ENCODE data around the gene MVK. TPM values are rescaled to one million over a fixed set of nuclear protein-coding genes. Genes with fewer than 3 reads are reported as not detected.

The MVK gene
- total RNA-seq, 2 donors from 2014 or later: 12.8 to 22.6 TPM

GRCh38 chr12:109580272-109580671 is 6.7 kb downstream of the MVK start:
- H3K4me1 Mint-ChIP-seq: no peaks in the 10 kb centered on the region
- no peaks in the 10 kb centered on the region for H3K9me3 Mint-ChIP-seq
- no peaks in the 10 kb centered on the region for H3K27me3 Mint-ChIP-seq (ENCODE audit: insufficient read depth)
- no peak for DNase-seq
- H3K27ac ChIP-seq (ENCODE audit: low read depth, low read length): no peak overlapping the region
- WGBS, 2 experiments (ENCODE audit: insufficient coverage in 1 of 2, insufficient read length in 1 of 2): 95 to 96% methylated on average over 6 to 8 of the region's 8 CpGs
- no peaks in the 10 kb centered on the region for H3K27me3 ChIP-seq (ENCODE audit: control insufficient read depth, insufficient read depth, low read length, poor library complexity, severe bottlenecking)
- peaks cover 52% of the 10 kb centered on the region for H3K36me3 ChIP-seq (ENCODE audit: control insufficient read depth, insufficient read depth, low read length)
- H3K9me3 ChIP-seq (ENCODE audit: control insufficient read depth, low read length): no peaks in the 10 kb centered on the region
- H3K36me3 Mint-ChIP-seq (ENCODE audit: low read depth): peaks cover 56% of the 10 kb centered on the region
- no peak overlapping the region for H3K4me3 ChIP-seq (ENCODE audit: low read length)
- H3K27ac Mint-ChIP-seq: peak overlapping the region; percentile 64
- H3K4me1 ChIP-seq (ENCODE audit: control insufficient read depth, insufficient read depth, low read length): no peaks in the 10 kb centered on the region
- no peak overlapping the region for H3K4me3 Mint-ChIP-seq
- TF ChIP-seq CTCF (conservative IDR thresholded peaks at IDR 0.05): peak; percentile 22
- H3K9ac ChIP-seq (ENCODE audit: extremely low read depth, low read length, poor library complexity, severe bottlenecking): no peak overlapping the region

- Histone ChIP-seq H3K4me1 (ENCODE audit: control insufficient read depth, insufficient read depth, low read length) (no peaks in the 10 kb centered on the region), H3K9ac (ENCODE audit: extremely low read depth, low read length, poor library complexity, severe bottlenecking) (no peak overlapping the region), H3K36me3 (ENCODE audit: control insufficient read depth, insufficient read depth, low read length) (peaks cover 49% of the 10 kb centered on the region), H3K4me3 (ENCODE audit: low read length) (no peak overlapping the region), H3K27me3 (ENCODE audit: control insufficient read depth, insufficient read depth, low read length, poor library complexity, severe bottlenecking) (no peaks in the 10 kb centered on the region), H3K9me3 (ENCODE audit: control insufficient read depth, low read length) (no peaks in the 10 kb centered on the region), H3K27ac (ENCODE audit: low read depth, low read length) (no peak overlapping the region)
- Mint-ChIP-seq H3K27ac (peak overlapping the region; percentile 64), H3K27me3 (ENCODE audit: insufficient read depth) (no peaks in the 10 kb centered on the region), H3K36me3 (ENCODE audit: low read depth) (peaks cover 56% of the 10 kb centered on the region), H3K4me3 (no peak overlapping the region), H3K9me3 (no peaks in the 10 kb centered on the region), H3K4me1 (no peaks in the 10 kb centered on the region)
- no peak for DNase-seq
- no peak for TF ChIP-seq CTCF (conservative IDR thresholded peaks at IDR 0.05)
- WGBS, 2 experiments (ENCODE audit: insufficient coverage in 1 of 2, insufficient read length in 1 of 2): 95 to 96% methylated on average over 13 of the region's 13 CpGs
Measured at GRCh38 chr12:109580684-109581333, 7.2 kb downstream of the MVK start.

GRCh38 chr12:109581334-109581691 is 7.7 kb downstream of the MVK start:
- peaks cover 54% of the 10 kb centered on the region for H3K36me3 Mint-ChIP-seq (ENCODE audit: low read depth)
- peaks cover 44% of the 10 kb centered on the region for H3K36me3 ChIP-seq (ENCODE audit: control insufficient read depth, insufficient read depth, low read length)
- no peaks in the 10 kb centered on the region for H3K9me3 Mint-ChIP-seq
- no peak overlapping the region for H3K27ac Mint-ChIP-seq
- WGBS, 2 experiments (ENCODE audit: insufficient coverage in 1 of 2, insufficient read length in 1 of 2): 92 to 94% methylated on average over 12 to 18 of the region's 18 CpGs
- no peak for DNase-seq
- H3K27ac ChIP-seq (ENCODE audit: low read depth, low read length): no peak overlapping the region
- H3K4me3 Mint-ChIP-seq: no peak overlapping the region
- H3K4me1 Mint-ChIP-seq: no peaks in the 10 kb centered on the region
- no peaks in the 10 kb centered on the region for H3K27me3 ChIP-seq (ENCODE audit: control insufficient read depth, insufficient read depth, low read length, poor library complexity, severe bottlenecking)
- H3K9me3 ChIP-seq (ENCODE audit: control insufficient read depth, low read length): no peaks in the 10 kb centered on the region
- H3K4me1 ChIP-seq (ENCODE audit: control insufficient read depth, insufficient read depth, low read length): no peaks in the 10 kb centered on the region
- H3K27me3 Mint-ChIP-seq (ENCODE audit: insufficient read depth): no peaks in the 10 kb centered on the region
- no peak overlapping the region for H3K9ac ChIP-seq (ENCODE audit: extremely low read depth, low read length, poor library complexity, severe bottlenecking)
- H3K4me3 ChIP-seq (ENCODE audit: low read length): no peak overlapping the region
- TF ChIP-seq CTCF (conservative IDR thresholded peaks at IDR 0.05): no peak

All from endodermal cell (in vitro differentiated cells).